Prostate gland (tissue), 2 donors: ENCODE results near the gene DHCR7. TPM values are rescaled to one million over a fixed set of nuclear protein-coding genes. Genes with fewer than 3 reads are reported as not detected.
A peak's percentile ranks its signal among the peaks of the same experiment; 100 is the strongest.

ENCODE experiments used
- DNase-seq: peaks from one replicate; pipeline ENCODE4 v3.0.0-alpha.2; 2019; ENCODE audit warnings: low spot score
- H3K27ac ChIP-seq, 2 donors: fragments of 200-600 bp; sonication (generic); 2 replicates each; pipeline ENCODE4 v1.5.1; 2017 to 2019
- H3K27me3 ChIP-seq: fragments of 200-600 bp; sonication (generic); replicated peaks from 2 replicates; pipeline ENCODE4 v1.5.1; 2019; ENCODE audit not compliant: insufficient read depth
- H3K36me3 ChIP-seq, 2 donors: fragments of 200-600 bp; sonication (generic); 1 replicate in 1 of 2; 2 replicates in 1 of 2; pipeline versions ENCODE4 v1.5.1 to v1.8.1; 2017 to 2019
- H3K4me1 ChIP-seq: fragments of 200-600 bp; sonication (generic); replicated peaks from 2 replicates; pipeline ENCODE4 v1.5.1; 2019
- H3K4me3 ChIP-seq, 2 donors: fragments of 200-600 bp; sonication (generic); 2 replicates each; pipeline ENCODE4 v1.5.1; 2017 to 2019
- H3K9me3 ChIP-seq: fragments of 200-600 bp; sonication (generic); 2 replicates; pipeline ENCODE4 v1.5.1; 2017
- CTCF ChIP-seq, 4 experiments: fragments of 200-600 bp in 2 of 4; fragments of 450-650 bp in 2 of 4; sonication (generic) in 2 of 4; IDR thresholded peaks; 1 replicate in 3 of 4; 2 replicates in 1 of 4; pipeline ENCODE4 v1.5.1; 2016 to 2019; ENCODE audit warnings: antibody characterized with exemption in 4 of 4, mild to moderate bottlenecking in 2 of 4, moderate library complexity in 2 of 4
- POLR2A ChIP-seq: fragments of 450-650 bp; IDR thresholded peaks from one replicate; pipeline ENCODE4 v1.6.1; 2016; ENCODE audit warnings: antibody characterized with exemption, mild to moderate bottlenecking
- POLR2AphosphoS5 ChIP-seq: sonication (generic); formaldehyde crosslinking; IDR thresholded peaks from one replicate; pipeline ENCODE4 v1.6.1; 2017; ENCODE audit warnings: antibody characterized with exemption
- WGBS: methylation state at CpG from one replicate; pipeline ENCODE4 v1.1.5; 2018; 5-methylcytosine and 5-hydroxymethylcytosine counted together
- intact Hi-C: fragments of 100-400 bp; cut with DNase I; formaldehyde crosslinking; loops from one replicate; pipeline ENCODE4 v1.14.2; 2022
- total RNA-seq, 2 donors: library from RNA; depleted of rRNA; stranded (reverse); fragments of >200 nt; gene quantifications; one replicate each; pipeline ENCODE4 v1.1.0, GENCODE V29; 2016

The DHCR7 gene
- total RNA-seq, 2 donors from 2014 or later: 29.5 to 93.9 TPM

DNA sequence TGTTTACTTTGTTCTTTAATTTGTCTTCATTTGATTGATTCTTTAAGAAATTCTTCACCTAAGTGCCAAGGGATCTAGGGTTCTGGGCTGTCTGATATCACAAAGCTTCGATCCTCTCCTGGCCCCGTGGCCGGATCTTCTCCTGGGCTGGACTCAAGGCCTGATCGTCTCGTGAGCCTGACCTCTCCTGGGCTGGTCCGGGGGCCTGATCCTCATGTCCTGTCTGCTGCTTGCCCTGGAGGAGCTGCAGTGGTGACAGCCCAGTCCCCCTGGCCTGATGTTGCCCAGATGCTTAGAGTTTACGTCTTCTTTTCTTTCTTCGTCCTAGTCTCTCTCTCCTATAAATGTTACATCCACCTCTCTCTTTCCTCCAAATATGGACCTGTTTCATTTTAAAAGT lies 8.1 kb upstream of the DHCR7 start:
- intact Hi-C loops: no loop called here
- TF ChIP-seq POLR2A (no peak), CTCF (IDR thresholded peaks at IDR 0.05) (no peak), POLR2AphosphoS5 (no peak)
- H3K27ac ChIP-seq: no peak overlapping the region
- WGBS: 81% methylated on average over 8 of the region's 8 CpGs
- H3K36me3 ChIP-seq: peaks cover 11 to 12% of the 10 kb centered on the region in 2 donors
- H3K9me3 ChIP-seq: no peaks in the 10 kb centered on the region
- no peak for DNase-seq
- H3K27me3 ChIP-seq: no peaks in the 10 kb centered on the region
- peaks cover 10% of the 10 kb centered on the region for H3K4me1 ChIP-seq
- no peak overlapping the region for H3K4me3 ChIP-seq

- no peak overlapping the region for H3K4me3 ChIP-seq
- DNase-seq: no peak
Observed at GRCh38 chr11:71454470-71455113, 6.4 kb upstream of the DHCR7 start.

DNA sequence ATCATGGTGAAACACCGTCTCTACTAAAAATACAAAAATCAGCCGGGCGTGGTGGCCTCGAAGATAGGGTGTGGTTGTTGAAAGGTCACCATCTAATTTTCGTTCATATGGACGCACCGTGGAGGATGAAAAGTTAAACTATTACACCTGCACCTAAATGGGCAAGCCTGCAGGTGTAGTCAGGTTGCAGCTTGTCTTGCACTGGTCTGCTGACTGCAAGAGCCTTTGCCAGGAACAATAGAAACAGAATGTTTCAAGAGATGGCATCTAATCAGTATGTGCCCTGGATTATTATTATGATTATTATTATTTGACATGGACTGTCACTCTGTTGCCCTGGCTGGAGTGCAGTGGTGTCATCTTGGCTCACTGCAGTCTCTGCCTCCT lies 5.7 kb upstream of the DHCR7 start:
- 45% methylated on average over 7 of the region's 7 CpGs for WGBS
- Histone ChIP-seq H3K27me3 (no peaks in the 10 kb centered on the region), H3K36me3 (peaks cover under 1 to 2% of the 10 kb centered on the region in 2 donors), H3K4me1 (peaks cover 13% of the 10 kb centered on the region), H3K9me3 (no peaks in the 10 kb centered on the region), H3K4me3 (peak overlapping the region; percentile 58 to 85), H3K27ac (no peak overlapping the region)
- DNase-seq: no peak
- no peak for TF ChIP-seq CTCF (IDR thresholded peaks at IDR 0.05)
- TF ChIP-seq POLR2AphosphoS5: no peak
- TF ChIP-seq POLR2A: no peak
- intact Hi-C loops: no loop called here

More at GRCh38 chr11:71454470-71455113, 6.4 kb upstream of the DHCR7 start:
- Histone ChIP-seq H3K27me3 (no peaks in the 10 kb centered on the region), H3K27ac (no peak overlapping the region), H3K9me3 (no peaks in the 10 kb centered on the region), H3K36me3 (peaks cover 6 to 7% of the 10 kb centered on the region in 2 donors), H3K4me1 (peaks cover 13% of the 10 kb centered on the region)
- intact Hi-C loops: no loop called here
- 71% methylated on average over 7 of the region's 7 CpGs for WGBS
- no peak for TF ChIP-seq POLR2AphosphoS5
- peak in 2 of 4 experiments; percentile 30 to 38 for TF ChIP-seq CTCF (IDR thresholded peaks at IDR 0.05)

- DNase-seq: peak; percentile 96
- Histone ChIP-seq H3K27me3 (no peaks in the 10 kb centered on the region), H3K27ac (peak within 1 kb of the TSS; percentile 78 to 86), H3K4me1 (peaks cover 13% of the 10 kb centered on the region), H3K9me3 (no peaks in the 10 kb centered on the region), H3K36me3 (no peaks in the 10 kb centered on the region), H3K4me3 (peak within 1 kb of the TSS; percentile 58 to 85)
- TF ChIP-seq POLR2AphosphoS5: peak; percentile 72
- TF ChIP-seq CTCF (IDR thresholded peaks at IDR 0.05): peak in 1 of 4 experiments; percentile 5
- peak; percentile 66 for TF ChIP-seq POLR2A
- 2% methylated on average over 35 of the region's 61 CpGs for WGBS
- intact Hi-C loops: no loop called here
Observed at GRCh38 chr11:71453037-71453917, 5.1 kb upstream of the DHCR7 start, which contains the start of gene NADSYN1. Gene NADSYN1, plus strand, starts transcription at chr11:71453203. Its CDS starts 94 bp downstream, at chr11:71453297.
